NCI-H146 (cell line): ENCODE data around the gene NBPF1.
"Not testable (repeated sequence)": the region's sequence is repeated elsewhere in the genome, so short reads cannot be mapped to it uniquely, and the experiment has no call there.

ENCODE experiments used
- DNase-seq: peaks from one replicate; lab custom pipeline; 2025; lab: John Stamatoyannopoulos, UW

The NBPF1 gene

DNA sequence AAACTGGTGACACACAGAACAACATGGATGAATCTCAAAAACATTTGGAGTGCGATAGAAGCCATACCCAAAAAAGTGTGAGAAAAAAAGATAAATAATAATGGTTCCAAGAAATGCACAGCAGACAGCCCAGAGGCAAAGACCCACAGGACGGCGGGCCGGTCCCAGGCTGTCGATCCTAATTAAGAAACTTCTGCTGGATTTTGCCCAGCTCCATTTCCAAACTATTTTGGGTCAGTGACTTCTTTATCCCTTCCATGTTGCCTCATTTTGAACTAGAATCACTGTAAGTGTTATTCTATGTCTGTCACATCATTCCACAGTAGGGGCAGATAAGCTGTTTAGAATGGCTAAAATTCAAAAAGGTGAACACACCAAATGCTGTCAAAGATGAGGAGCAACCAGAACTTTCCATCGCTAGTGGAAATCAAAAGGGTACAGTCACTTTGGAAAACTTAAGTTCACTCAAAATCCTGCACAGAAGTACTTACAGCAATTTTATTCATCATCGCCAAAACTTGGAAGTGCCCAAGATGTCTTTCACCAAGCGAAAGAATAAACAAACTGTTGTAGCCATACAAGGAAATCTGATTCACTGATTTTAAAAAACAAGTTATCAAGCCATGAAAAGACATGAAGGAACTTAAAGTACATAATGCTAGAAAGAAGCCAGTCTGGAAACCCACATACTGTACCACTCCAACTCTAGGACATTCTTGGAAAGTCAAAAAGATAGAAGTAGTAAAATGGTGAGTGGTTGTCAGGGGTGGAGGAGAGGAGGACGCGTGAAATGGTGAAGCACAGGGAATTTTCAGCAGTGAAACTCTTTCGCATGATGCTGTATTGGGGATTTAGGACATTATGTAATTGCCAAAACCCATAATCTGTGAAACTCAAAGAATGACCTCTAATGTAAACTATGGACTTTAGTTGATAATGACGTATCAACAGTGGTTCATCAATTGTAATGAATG, 7.5 kb downstream of the NBPF1 start:
- DNase-seq, result no peak

DNA sequence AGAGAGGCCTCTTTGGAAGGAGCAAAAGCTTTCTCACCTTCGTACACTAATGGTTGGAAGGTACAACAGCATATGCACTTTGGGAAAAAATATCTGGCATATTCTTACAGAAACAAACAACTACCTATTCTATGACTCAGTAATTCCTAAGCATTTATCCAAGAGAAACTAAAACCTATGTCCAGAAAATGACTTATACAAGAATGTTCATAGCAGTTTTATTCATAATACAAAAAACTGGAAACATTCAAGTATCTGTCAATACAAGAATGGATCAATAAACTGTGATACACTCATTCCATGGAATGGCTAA, 8.2 kb downstream of the NBPF1 start:
- DNase-seq, result no peak

DNA sequence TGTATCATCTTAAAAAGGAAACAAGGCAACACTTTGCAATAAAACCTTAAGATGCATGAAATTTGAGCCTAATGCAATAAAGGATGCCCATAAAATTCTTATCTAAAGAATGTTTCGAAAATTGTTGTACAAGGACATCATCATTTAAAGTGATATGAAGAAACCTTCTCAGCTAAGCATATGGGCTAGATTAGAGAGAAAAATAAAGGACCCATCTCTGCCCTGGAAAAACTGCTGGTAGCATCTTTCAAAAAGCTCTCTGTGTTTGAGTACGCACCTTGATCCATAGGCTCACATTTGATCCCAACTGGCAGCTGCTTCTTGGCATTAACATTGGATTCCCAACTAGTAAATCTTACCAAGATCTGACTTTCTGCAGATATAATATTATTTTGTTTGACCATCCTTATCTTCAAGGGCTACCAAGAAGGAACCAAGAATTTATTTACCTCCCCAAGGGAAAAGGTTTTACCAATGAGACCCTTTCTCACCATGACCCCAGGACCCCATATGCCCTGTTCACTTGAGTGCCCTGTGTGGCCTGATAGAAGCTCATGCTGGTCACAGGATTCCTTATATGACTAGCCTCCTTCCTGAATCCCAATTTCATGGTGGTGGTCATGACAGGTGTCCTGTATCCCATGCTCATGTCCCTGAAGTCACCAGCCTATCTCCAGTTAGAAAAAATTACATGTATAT, 8.7 kb downstream of the NBPF1 start:
- not testable (repeated sequence) for DNase-seq

DNA sequence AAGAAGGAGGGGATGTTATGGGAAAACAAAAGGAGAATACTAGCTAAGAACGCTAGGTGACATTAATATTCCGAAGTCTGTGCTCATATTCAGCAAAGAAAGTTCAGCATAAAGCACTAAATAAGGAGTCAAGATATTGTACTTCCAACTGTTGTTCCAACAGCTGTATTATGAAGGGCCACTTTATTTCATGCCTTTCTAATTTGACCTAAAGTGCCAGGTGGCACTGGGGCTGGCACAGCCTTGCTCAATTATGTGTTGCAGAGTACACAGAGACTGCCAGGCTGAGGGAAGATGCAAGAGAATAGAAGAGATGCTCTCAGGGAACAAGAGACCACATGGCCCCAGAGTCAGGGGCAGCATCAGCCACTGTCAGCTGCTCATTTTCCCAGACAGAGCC, 9.7 kb downstream of the NBPF1 start:
- not testable (repeated sequence) for DNase-seq

DNA sequence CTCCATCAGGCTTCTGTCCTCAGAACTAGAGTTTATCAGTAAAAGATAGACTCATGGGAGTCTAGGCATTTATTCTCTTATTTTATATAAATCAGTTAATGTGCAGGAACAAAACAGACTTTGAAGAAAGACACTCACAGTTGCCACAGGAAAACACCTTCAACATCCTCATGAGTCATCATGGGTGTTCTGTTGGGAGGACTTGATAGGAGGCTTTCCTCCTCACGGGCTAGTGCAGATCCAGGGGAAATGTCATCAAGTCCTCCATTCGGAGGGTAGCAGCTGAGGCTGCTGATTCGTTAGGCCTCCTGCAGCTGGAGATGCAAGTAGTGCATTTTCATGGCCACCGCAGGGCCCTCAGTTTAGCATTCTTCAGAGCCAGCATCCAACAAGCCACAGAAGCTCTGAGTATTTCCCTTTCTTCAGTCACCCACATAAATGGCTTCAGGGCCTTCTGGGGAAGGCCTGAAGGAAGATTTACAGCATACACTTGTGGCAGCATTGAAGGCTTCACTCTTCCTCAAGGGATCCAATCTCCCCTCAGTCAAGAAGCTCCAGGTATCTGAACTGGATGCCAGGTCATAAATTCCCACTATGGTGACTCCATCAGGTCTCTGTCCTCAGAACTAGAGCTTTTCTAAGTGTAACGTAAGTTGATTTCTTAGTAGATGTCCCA, 10.9 kb downstream of the NBPF1 start:
- DNase-seq, result not testable (repeated sequence)

DNA sequence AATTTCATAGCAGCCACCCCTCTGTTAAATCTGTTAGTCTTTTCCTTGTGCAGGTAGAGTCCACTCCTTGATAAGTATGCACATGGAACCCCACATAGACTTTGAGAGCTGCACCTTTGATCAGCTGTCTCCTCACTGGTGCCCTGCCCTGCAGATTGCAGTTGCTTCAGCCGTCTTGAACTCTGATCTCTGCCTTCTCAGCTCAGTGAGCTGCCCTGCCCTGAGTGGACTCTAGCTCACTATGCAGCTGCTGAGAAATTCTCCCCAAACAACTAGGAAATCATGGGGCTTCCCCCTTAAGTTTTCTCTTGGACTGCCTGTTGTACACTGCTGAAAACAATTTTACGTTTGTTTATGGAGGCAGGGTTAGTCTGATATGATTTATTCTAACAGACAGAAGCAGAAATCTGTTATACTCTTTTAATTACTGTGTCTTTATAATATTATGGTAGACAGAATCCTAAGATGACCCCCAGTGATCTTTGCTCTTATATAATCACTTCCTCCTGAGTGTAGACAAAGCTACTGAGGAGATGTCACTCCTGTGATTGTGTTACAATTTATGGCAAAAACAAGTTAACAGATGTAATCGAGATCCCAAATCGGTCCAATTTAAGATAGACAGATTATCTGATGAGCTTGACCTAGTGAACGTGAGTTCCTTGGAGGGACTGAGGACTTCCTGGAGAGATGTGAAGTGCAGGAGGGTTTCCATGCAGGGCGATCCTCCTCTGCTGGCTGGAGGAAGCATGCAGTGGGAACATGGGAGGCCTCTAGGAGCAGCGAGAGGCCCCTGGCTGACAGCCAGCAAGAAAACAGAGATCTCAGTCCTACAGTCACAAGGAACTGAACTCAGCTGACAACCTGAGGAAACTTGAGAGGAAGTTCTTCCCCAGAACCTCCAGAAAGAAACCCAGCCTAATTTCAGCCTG, 12.2 kb downstream of the NBPF1 start:
- DNase-seq, result not testable (repeated sequence)

DNA sequence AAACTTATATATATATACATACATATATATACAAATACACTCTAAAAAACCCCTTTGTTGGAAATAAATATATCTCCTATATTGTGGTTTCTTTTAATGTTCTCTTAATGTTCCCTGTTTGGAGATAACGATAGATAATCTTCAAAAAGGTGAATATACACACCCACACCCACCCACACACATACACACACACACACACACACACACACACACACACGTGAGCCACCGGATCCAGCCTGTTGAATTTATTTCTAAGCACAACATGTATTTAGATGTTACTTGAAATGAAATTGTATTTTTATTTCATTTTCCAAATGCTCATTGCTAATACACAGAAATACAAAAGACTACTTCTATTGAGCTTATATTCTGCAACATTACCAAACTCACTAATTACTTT, 14.0 kb downstream of the NBPF1 start:
- not testable (repeated sequence) for DNase-seq

DNA sequence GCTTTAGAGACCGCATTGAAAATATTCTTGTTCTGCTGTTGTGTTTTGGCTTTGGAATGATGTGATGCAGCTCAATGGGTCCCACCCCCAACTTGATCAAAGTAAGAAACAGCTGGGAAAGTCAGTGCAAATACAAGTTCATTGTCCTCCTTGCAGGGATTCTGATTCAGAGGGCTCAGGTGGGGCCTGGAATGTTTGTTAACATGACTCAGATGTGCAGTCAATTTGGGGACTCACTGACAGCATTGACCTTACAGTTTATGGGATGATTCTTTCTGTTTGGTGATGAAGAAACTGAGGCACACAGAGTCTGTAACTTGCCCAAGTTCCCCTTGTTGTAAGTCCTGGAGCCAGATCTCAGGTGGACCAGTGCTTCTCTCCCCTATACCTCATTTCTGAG, 18.1 kb downstream of the NBPF1 start:
- not testable (repeated sequence) for DNase-seq

DNA sequence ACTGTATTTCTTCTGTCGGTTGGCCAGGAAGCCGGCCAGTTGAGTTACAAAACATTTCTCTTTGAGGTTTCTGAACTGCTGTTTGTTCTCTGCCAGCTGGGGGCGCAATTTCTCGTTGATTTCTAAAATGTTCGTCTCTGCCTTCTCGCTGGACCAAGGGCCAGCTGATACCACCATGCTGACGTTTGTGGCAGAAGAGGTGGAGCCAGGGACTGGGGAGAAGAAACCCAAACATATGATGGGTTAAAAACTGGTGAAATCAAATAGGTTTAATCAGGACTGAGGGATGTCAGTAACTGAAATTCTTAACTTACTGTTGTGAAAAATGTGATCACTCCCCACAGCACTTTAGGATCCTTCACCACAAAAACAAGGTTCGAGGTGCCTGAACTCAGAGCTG, 21.5 kb downstream of the NBPF1 start:
- not testable (repeated sequence) for DNase-seq

DNA sequence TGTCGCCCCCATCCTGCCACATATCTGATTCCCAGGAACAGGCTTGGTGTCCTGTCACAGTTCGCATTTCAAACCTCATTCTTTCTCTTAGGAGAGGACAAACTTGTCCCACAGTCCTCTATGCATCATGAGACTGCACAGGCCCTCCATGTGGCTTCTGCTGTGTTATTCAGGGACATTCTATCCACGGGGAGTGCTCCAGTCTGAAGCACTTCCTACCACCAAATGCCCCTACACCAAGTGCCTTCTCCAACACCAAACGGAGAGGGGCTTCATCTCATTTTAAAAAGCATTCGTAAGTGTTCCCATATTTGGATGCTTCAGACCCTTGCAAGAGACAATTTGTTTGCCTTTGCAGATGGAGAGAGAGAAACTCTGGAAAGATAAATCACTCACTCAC, 25.3 kb downstream of the NBPF1 start:
- not testable (repeated sequence) for DNase-seq

DNA sequence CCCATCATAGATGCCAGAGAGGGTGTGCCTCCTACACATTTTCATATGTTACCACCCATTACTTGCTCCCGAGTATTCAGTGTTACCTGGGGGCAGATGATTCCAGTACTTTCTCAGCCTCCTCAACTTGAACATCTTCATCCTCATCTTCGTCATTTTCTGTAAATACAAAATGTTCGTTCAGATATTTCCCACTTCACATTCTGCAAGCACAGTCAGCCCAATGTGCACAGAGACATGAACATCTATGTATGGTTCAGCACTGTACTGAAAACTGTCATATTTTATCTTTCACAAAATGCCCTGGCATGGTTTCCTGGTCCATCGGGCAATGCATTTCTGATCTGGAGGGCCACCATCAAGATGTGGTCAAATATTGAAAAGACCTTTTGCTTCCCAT, 25.7 kb downstream of the NBPF1 start:
- not testable (repeated sequence) for DNase-seq

DNA sequence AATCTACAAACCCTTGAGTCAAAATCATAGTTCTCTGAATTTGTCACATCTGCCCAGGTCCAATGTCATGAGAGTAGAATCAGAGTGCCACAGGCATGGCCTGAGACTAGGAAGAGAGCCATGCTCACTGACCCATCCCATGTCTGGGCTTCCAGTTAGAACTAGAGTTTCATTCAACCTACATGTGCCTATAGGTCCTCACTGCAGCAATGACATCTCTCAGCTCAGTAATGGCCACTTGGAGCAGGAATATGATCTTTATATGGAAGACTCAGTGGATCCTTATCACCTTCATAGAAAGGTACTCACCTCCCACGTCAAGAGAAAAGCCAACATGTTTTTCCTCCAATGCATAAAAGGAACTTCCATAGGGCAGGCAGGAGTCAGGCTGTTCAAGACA, 48.0 kb downstream of the NBPF1 start:
- DNase-seq, result not testable (repeated sequence)

DNA sequence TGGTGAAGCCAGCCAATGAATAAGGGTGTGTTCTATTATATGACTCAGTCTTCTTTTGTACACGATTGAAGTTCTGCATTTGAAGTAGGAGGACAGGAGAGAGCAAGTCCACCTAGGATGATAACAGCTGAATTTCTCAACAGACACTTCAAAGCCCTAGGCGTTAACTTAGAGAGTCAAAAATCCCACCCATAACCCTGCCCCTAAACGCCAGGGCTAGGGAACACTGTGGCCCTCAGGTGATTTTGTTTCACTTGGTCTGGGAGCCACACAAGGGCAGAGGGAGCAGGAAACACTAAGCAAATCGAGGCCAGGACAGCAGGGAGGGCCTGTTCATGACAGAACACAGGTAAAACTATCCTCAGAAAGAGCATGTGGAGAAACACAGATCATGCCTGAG, 52.3 kb downstream of the NBPF1 start:
- not testable (repeated sequence) for DNase-seq

DNA sequence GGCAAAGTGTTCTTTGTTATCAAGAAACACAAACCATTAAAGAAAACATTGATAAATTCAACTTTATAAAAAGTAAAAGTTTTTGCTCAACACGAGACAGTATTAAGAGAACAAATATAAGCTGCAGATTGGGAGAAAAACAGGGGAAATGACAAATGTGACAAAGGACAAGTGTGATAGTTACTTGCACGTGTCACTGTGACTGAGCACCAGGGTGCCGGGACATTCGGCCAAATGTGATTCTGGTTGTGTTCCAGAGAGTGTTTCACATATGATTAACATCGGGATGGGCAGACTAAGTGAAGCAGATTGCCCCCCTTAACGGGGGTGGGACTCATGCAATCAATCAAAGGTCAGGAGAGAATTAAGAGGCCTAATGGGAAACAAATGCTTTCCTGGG, 52.9 kb downstream of the NBPF1 start:
- not testable (repeated sequence) for DNase-seq

DNA sequence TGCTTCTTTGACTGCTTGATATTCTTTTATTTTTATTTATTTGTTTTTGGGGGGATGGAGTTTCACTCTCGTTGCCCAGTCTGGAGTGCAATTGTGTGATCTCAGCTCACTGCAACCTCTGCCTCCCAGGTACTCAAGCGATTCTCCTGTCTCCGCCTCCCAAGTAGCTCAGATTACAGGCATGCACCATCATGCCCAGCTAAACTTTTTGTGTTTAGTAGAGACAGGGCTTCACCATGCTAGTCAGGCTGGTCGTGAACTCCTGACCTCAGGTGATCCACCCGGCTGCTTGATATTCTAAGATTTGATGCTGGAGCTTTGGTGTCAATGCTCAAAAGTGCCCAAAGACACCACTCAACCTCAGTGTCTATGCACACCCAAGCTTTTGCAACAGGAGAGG, 53.7 kb downstream of the NBPF1 start:
- DNase-seq, result not testable (repeated sequence)

DNA sequence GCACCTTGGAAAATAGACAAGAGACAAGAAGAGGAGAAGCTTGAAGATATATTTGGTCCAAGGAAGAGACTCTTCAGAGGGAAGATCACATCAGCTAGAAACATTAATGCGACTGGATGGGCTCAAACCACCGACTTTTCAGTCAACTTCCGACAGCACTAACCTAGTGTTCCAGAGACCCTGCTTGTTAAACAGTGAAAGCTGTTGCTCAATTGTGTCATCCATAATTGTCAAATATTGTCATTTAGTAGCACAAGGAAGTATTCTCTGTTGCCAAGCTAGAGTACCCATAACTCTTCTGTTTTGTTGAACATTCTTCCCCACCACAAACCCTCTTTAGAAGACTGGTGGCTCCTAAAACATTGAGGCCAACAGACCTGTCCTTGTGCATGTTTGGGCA, 56.3 kb downstream of the NBPF1 start:
- DNase-seq, result not testable (repeated sequence)

DNA sequence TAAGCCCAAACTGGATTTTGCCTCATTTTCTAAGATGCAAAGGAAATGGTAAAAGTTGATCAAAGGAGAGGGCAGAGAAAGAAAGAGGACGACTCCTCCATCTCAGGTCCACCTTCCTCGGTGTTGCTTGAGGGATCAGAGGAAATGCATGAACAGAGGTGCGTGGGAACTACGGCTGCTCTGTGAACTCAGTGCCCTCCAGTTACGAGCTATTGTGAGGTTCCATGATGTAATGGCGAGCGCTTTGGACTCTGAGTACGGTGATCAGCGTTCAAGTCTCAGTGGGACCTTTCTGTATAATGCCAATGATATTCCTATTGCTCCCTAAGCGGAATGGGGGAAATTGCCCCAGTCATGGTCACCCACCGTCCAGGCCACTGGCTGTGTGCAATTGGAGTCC, 60.1 kb downstream of the NBPF1 start:
- not testable (repeated sequence) for DNase-seq

DNA sequence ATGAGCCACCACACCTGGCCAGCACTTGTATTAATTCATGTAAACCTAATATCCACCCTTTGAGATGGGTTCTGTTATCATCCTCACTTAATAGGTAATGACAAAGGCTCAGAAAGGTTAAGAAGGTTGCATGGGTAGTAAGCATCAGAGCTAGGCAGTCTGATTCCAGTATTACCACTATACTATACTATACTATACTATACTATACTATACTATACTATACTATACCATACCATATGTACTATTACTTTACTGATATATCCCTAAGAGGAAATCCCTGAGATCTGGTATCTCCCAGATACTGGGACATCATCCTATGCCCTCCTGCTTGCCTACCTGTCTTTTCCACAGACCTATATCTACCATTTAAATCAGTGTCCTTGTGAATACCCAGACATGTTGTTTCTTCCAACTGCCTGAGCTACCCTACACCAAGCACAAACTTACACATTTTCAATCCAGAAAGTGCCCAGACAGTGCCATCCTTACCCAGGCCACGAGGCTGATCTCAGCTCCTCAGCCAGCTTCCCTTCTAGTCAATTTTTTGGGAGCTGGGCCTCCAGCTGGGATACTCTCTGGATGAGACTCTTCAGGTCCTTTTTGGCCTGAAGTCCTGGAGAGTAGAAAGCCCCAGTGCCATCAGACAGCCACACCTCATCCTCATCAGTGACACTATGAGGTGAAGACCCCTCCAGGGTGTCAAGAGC, 63.0 kb downstream of the NBPF1 start:
- not testable (repeated sequence) for DNase-seq

DNA sequence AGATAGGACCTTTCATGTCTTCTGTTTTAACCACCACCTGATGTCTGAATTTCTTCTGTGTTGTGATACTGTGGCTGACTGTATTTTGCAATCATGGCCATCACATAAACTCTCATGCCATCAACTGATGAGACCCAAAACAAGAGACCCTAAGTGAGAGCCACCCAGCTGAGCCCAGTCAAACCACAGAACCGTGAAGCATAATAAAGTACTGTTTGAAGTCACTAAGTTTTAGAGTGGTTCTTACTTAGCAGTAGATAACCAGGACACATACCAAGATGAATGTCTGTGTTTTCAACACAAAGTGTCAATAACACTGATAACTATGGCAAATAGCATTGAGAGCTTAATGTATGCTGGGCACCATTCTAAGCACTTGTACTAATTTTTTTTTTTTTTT, 63.8 kb downstream of the NBPF1 start:
- DNase-seq, result not testable (repeated sequence)

DNA sequence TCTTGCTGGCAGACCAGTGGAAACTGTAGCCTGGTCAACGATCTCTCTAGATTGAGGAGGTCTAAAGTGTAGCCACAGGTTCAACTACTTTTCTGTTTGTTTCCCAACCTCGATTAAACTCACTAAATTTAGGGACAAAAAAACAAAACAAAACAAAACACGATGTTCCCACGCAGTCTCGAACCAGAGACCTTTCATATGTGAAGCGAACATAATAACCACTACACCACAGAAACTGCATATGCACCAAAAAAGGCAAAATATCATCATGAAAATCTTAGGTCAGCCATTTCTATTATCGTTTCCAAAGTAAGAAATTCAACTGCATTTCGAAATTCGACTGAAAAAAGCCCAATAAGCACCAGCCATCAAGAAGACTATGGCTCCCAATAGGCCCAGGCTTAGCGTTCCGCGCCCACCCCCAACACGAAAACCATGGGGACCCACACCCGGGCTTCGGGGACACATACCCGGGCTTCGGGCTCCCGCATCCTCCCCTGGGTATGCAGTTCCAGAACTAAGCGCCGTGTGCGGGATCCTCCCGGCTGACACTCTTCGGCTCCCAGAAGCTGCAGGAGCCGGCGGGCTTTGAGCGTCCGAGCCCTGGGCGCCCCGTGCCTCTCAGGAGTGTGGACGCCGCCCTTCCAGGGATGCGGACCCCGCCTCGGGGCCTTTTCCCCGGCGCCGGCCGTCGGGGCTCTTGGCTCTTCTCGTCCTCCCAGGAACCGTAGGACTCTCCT, 65.7 kb downstream of the NBPF1 start:
- DNase-seq, result not testable (repeated sequence)
